IMR-90 (cell line): Measurements from ENCODE around the gene TSHZ3. TPM values are rescaled to one million over a fixed set of nuclear protein-coding genes. Genes with fewer than 3 reads are reported as not detected.

Experiments
- ATAC-seq: fragments of 200-7000 bp; cut with Tn5 transposase; 2 replicates; pipeline ENCODE4 v1.9.1; 2020; ENCODE audit warnings: low read depth, mild to moderate bottlenecking, moderate library complexity
- BruUV-seq: library from RNA; stranded (reverse); fragments of 400-500 nt; replicated peaks from 2 replicates; lab custom pipeline; 2021; lab: Mats Ljungman, UMichigan
- CTCF ChIA-PET: fragments of 300-600 bp; formaldehyde crosslinking; extraction: SDS; loops from one replicate; lab custom pipeline; 2021; ENCODE audit warnings: antibody characterized with exemption; lab: Yijun Ruan, JAX
- POLR2A ChIA-PET: fragments of 300-600 bp; sonication (Branson Sonifier 250); formaldehyde crosslinking; loops from one replicate; lab custom pipeline; 2022; ENCODE audit warnings: antibody characterized with exemption; ENCODE audit not compliant: unreplicated experiment; lab: Charles Lee
- DNase-seq: peaks from one replicate; pipeline ENCODE4 v3.0.0; 2013
- H2AFZ ChIP-seq: replicated peaks from 2 replicates; pipeline ENCODE3; 2013; ENCODE audit warnings: low read length, mild to moderate bottlenecking; ENCODE audit not compliant: poor library complexity
- H2AK5ac ChIP-seq: 2 replicates; pipeline ENCODE4 v1.6.1; 2013; ENCODE audit warnings: low read depth, low read length, inconsistent platforms
- H2AK9ac ChIP-seq: replicated peaks from 2 replicates; pipeline ENCODE3; 2013; ENCODE audit warnings: mild to moderate bottlenecking, low read depth, low read length, moderate library complexity; ENCODE audit not compliant: poor library complexity
- H2BK120ac ChIP-seq: 2 replicates; pipeline ENCODE4 v1.6.1; 2013; ENCODE audit warnings: low read depth, low read length, inconsistent platforms
- H2BK15ac ChIP-seq: 3 replicates; pipeline ENCODE4 v1.6.1; 2013; ENCODE audit warnings: low read depth, low read length, inconsistent platforms
- H2BK20ac ChIP-seq: 2 replicates; pipeline ENCODE4 v1.6.1; 2013; ENCODE audit warnings: low read depth, mild to moderate bottlenecking, inconsistent platforms, low read length, moderate library complexity
- H2BK5ac ChIP-seq: 2 replicates; pipeline ENCODE4 v1.6.1; 2013; ENCODE audit warnings: mild to moderate bottlenecking, low read depth, low read length, inconsistent platforms; ENCODE audit not compliant: poor library complexity, severe bottlenecking
- H3K14ac ChIP-seq: replicated peaks from 2 replicates; pipeline ENCODE4 v1.6.1; 2013; ENCODE audit warnings: low read depth, low read length, inconsistent platforms
- H3K18ac ChIP-seq: 2 replicates; pipeline ENCODE4 v1.6.1; 2013; ENCODE audit warnings: low read depth, low read length, control low read depth
- H3K23ac ChIP-seq: 2 replicates; pipeline ENCODE4 v1.6.1; 2013; ENCODE audit warnings: low read depth, low read length, inconsistent platforms
- H3K27ac ChIP-seq: 2 replicates; pipeline ENCODE4 v1.5.1; 2013; ENCODE audit warnings: mild to moderate bottlenecking, control low read depth, low read length; ENCODE audit not compliant: insufficient read depth
- H3K27me3 ChIP-seq: 2 replicates; pipeline ENCODE4 v1.6.1; 2013; ENCODE audit warnings: low read length; ENCODE audit not compliant: control insufficient read depth, insufficient read depth
- H3K36me3 ChIP-seq: 2 replicates; pipeline ENCODE4 v1.6.1; 2013; ENCODE audit warnings: low read length, mixed read lengths; ENCODE audit not compliant: control insufficient read depth, insufficient read depth
- H3K4ac ChIP-seq: 2 replicates; pipeline ENCODE4 v1.6.1; 2013; ENCODE audit warnings: low read depth, low read length, inconsistent platforms
- H3K4me1 ChIP-seq: 2 replicates; pipeline ENCODE4 v1.6.1; 2013; ENCODE audit warnings: low read length, mixed read lengths; ENCODE audit not compliant: control insufficient read depth, insufficient read depth
- H3K4me2 ChIP-seq: 2 replicates; pipeline ENCODE4 v1.6.1; 2013; ENCODE audit warnings: low read depth, mild to moderate bottlenecking, control low read depth, low read length, moderate library complexity
- H3K4me3 ChIP-seq: 2 replicates; pipeline ENCODE4 v1.5.1; 2013; ENCODE audit warnings: low read depth, mild to moderate bottlenecking, control low read depth, low read length, moderate library complexity; ENCODE audit not compliant: insufficient read depth
- H3K56ac ChIP-seq: 2 replicates; pipeline ENCODE4 v1.6.1; 2013; ENCODE audit warnings: low read length, inconsistent platforms; ENCODE audit not compliant: insufficient read depth; ENCODE audit errors: extremely low read depth
- H3K79me1 ChIP-seq, 2 experiments: 2 replicates each; pipeline ENCODE4 v1.6.1; 2013; ENCODE audit warnings: low read length in 2 of 2, inconsistent platforms in 1 of 2, low read depth in 1 of 2
- H3K9ac ChIP-seq: 2 replicates; pipeline ENCODE4 v1.6.1; 2013; ENCODE audit warnings: low read depth, low read length, control low read depth
- H3K9me1 ChIP-seq: 2 replicates; pipeline ENCODE4 v1.6.1; 2013; ENCODE audit warnings: low read length, inconsistent platforms; ENCODE audit not compliant: insufficient read depth
- H3K9me3 ChIP-seq: 2 replicates; pipeline ENCODE4 v1.6.1; 2013; ENCODE audit warnings: low read length; ENCODE audit not compliant: control insufficient read depth, insufficient read depth
- H4K20me1 ChIP-seq: 2 replicates; pipeline ENCODE4 v1.6.1; 2013; ENCODE audit warnings: low read length, inconsistent platforms; ENCODE audit not compliant: insufficient read depth
- H4K5ac ChIP-seq: 2 replicates; pipeline ENCODE4 v1.6.1; 2013; ENCODE audit warnings: mild to moderate bottlenecking, low read depth, low read length, control low read depth
- H4K8ac ChIP-seq, 2 experiments: 2 replicates each; pipeline ENCODE4 v1.6.1; 2013; ENCODE audit warnings: low read depth in 2 of 2, low read length in 2 of 2, control low read depth in 1 of 2, inconsistent platforms in 1 of 2
- H4K91ac ChIP-seq: 2 replicates; pipeline ENCODE4 v1.6.1; 2013; ENCODE audit warnings: low read depth, low read length, inconsistent platforms; ENCODE audit not compliant: insufficient read depth
- BHLHE40 ChIP-seq: fragments of 150-350 bp; IDR thresholded peaks from 2 replicates; pipeline ENCODE4 v1.6.1; 2016; ENCODE audit warnings: mild to moderate bottlenecking, low read depth, low read length
- CEBPB ChIP-seq: IDR thresholded peaks from 2 replicates; pipeline ENCODE4 v1.6.1; 2012; ENCODE audit warnings: low read depth, low read length, improper control_type of control experiment
- MAZ ChIP-seq: IDR thresholded peaks from 2 replicates; pipeline ENCODE4 v1.6.1; 2012; ENCODE audit warnings: low read depth, mild to moderate bottlenecking, low read length, improper control_type of control experiment, moderate library complexity, borderline replicate concordance
- RFX5 ChIP-seq: IDR thresholded peaks from 2 replicates; pipeline ENCODE4 v1.8.0; 2012; ENCODE audit warnings: low read depth, mild to moderate bottlenecking, low read length, moderate library complexity
- SMC3 ChIP-seq: fragments of 150-350 bp; IDR thresholded peaks from 2 replicates; pipeline ENCODE4 v1.6.1; 2016; ENCODE audit warnings: low read depth, mild to moderate bottlenecking, antibody characterized with exemption, low read length, moderate library complexity
- USF2 ChIP-seq: fragments of 150-350 bp; IDR thresholded peaks from 2 replicates; pipeline ENCODE4 v1.6.1; 2017; ENCODE audit warnings: mild to moderate bottlenecking, antibody characterized with exemption, low read length, low read depth
- WGBS, 2 experiments: methylation state at CpG; one replicate each; pipeline versions ENCODE4 v1.1.5 to v1.1.7; 2013; ENCODE audit warnings: missing lambda C conversion rate in 2 of 2; ENCODE audit not compliant: insufficient read length in 1 of 2; ENCODE audit errors: extremely low coverage in 2 of 2; 5-methylcytosine and 5-hydroxymethylcytosine counted together
- dilution Hi-C: fragments of 300-500 bp; cut with HindIII; formaldehyde crosslinking; loops from one replicate; pipeline ENCODE4 v1.14.3; 2018; ENCODE audit warnings: low sequenced_read_pairs; ENCODE audit not compliant: unreplicated experiment
- in situ Hi-C: fragments of 300-500 bp; cut with MboI; formaldehyde crosslinking; loops from 3 replicates; pipeline ENCODE4 v1.14.3; 2019; ENCODE audit warnings: low sequenced_read_pairs, inconsistent platforms, mixed read lengths
- intact Hi-C: fragments of 100-400 bp; cut with micrococcal nuclease; formaldehyde crosslinking; loops from 2 replicates; pipeline ENCODE4 v1.10.0; 2022
- polyA plus RNA-seq, 3 experiments: library from polyadenylated mRNA; depleted of rRNA; stranded (reverse); fragments of >200 nt; gene quantifications; 2 replicates each; pipeline ENCODE4 v1.2.3, GENCODE V29; 2012; ENCODE audit warnings: low replicate concordance in 1 of 3
- total RNA-seq: library from RNA; depleted of rRNA; stranded (reverse); fragments of >200 nt; gene quantifications from 2 replicates; pipeline ENCODE4 v1.2.3, GENCODE V29; 2012

The TSHZ3 gene
- total and polyA plus RNA-seq, 2 of the 4 experiments (the other 2 are of a cell fraction), result 8.1 to 13.0 TPM

- H3K9me1 ChIP-seq, result peaks cover 12% of the 10 kb centered on the region; the same call in 1 of the 2 replicates
- H3K14ac ChIP-seq, result no peak overlapping the region
- H4K8ac ChIP-seq, result no peak overlapping the region
- no peak overlapping the region for H2BK5ac ChIP-seq
- H3K9me3 ChIP-seq, result no peaks in the 10 kb centered on the region
- no peak overlapping the region for H3K4ac ChIP-seq
- peaks cover 7% of the 10 kb centered on the region; the same call in 1 of the 2 replicates for H3K4me1 ChIP-seq
- no peak overlapping the region for H4K5ac ChIP-seq
- H3K27me3 ChIP-seq, result no peaks in the 10 kb centered on the region
- ChIA-PET CTCF (no interaction called here), POLR2A (no interaction called here)
- no peak overlapping the region for H3K18ac ChIP-seq
- H2AFZ ChIP-seq, result no peak overlapping the region
- H3K56ac ChIP-seq, result no peak overlapping the region
- no peak overlapping the region for H3K23ac ChIP-seq
- H3K4me3 ChIP-seq, result no peak overlapping the region
- no peak overlapping the region for H2BK15ac ChIP-seq
- H2AK5ac ChIP-seq, result no peak overlapping the region
- dilution Hi-C loops (no loop called here), intact Hi-C loops (no loop called here), in situ Hi-C loops (no loop called here)
- H3K9ac ChIP-seq, result no peak overlapping the region
- H4K20me1 ChIP-seq, result no peaks in the 10 kb centered on the region
- no peaks in the 10 kb centered on the region for H3K79me1 ChIP-seq
- no peaks in the 10 kb centered on the region for H3K36me3 ChIP-seq
- no TSS peak for BruUV-seq
- ATAC-seq, result no peak
- H3K4me2 ChIP-seq, result no peak overlapping the region
- no peak overlapping the region for H2BK20ac ChIP-seq
- WGBS, 2 experiments, result no CpG with 5 or more reads among the region's 2 CpGs
- H4K91ac ChIP-seq, result no peak overlapping the region
- no peak overlapping the region for H2AK9ac ChIP-seq
- TF ChIP-seq RFX5 (no peak), USF2 (no peak), SMC3 (no peak), CEBPB (no peak), BHLHE40 (no peak), MAZ (no peak)
- H2BK120ac ChIP-seq, result no peak overlapping the region
- no peak for DNase-seq
- no peak overlapping the region for H3K27ac ChIP-seq
These were observed 96.8 kb downstream of the TSHZ3 start for GRCh38 chr19:31252441-31252840.
